Gastrocnemius medialis (tissue), 4 donors: ENCODE data around the gene DNAJA1. TPM values are rescaled to one million over a fixed set of nuclear protein-coding genes. Genes with fewer than 3 reads are reported as not detected.

ENCODE experiments used
- ATAC-seq, 2 donors: fragments of 150-250 bp; one replicate each; pipeline ENCODE4 v1.9.1; 2016
- DNase-seq, 2 donors: peaks; one replicate each; pipeline ENCODE4 v3.0.0-alpha.2; 2019
- H3K27ac ChIP-seq, 4 donors: fragments of 200-600 bp; sonication (generic); 1 replicate in 1 of 4; 2 replicates in 3 of 4; pipeline ENCODE4 v1.5.1; 2016 to 2018; ENCODE audit warnings: mild to moderate bottlenecking in 2 of 4, moderate library complexity in 1 of 4
- H3K27me3 ChIP-seq, 3 donors: fragments of 200-600 bp; sonication (generic) in 2 of 3; 1 replicate in 1 of 3; 2 replicates in 2 of 3; pipeline versions ENCODE4 v1.5.1 to v1.6.0; 2016 to 2019; ENCODE audit warnings: mild to moderate bottlenecking in 1 of 3, moderate library complexity in 1 of 3
- H3K36me3 ChIP-seq, 2 donors: fragments of 200-600 bp; sonication (generic) in 1 of 2; one replicate each; pipeline ENCODE4 v1.5.1; 2017 to 2018
- H3K4me1 ChIP-seq, 2 donors: fragments of 200-600 bp; sonication (generic) in 1 of 2; one replicate each; pipeline ENCODE4 v1.5.1; 2016 to 2017; ENCODE audit warnings: mild to moderate bottlenecking in 2 of 2
- H3K4me3 ChIP-seq, 4 donors: fragments of 200-600 bp; sonication (generic) in 3 of 4; 1 replicate in 1 of 4; 2 replicates in 3 of 4; pipeline ENCODE4 v1.5.1; 2016 to 2019; ENCODE audit warnings: mild to moderate bottlenecking in 2 of 4
- H3K9me3 ChIP-seq, 3 donors: fragments of 200-600 bp; sonication (generic) in 2 of 3; 1 replicate in 1 of 3; 2 replicates in 2 of 3; pipeline ENCODE4 v1.5.1; 2016 to 2019
- CTCF ChIP-seq, 5 experiments: fragments of 450-650 bp in 3 of 5; fragments of 200-600 bp in 2 of 5; sonication (generic) in 2 of 5; IDR thresholded peaks in 4 of 5; conservative IDR thresholded peaks in 1 of 5; 1 replicate in 4 of 5; 2 replicates in 1 of 5; pipeline ENCODE4 v1.5.1; 2016 to 2019; ENCODE audit warnings: antibody characterized with exemption in 5 of 5, mild to moderate bottlenecking in 3 of 5, moderate library complexity in 3 of 5
- POLR2A ChIP-seq, 2 donors: fragments of 450-650 bp; IDR thresholded peaks; one replicate each; pipeline ENCODE4 v1.6.1; 2017; ENCODE audit warnings: antibody characterized with exemption in 2 of 2, mild to moderate bottlenecking in 2 of 2, moderate library complexity in 2 of 2
- in situ Hi-C, 4 donors: fragments of 200-750 bp; cut with MboI; loops; one replicate each; pipeline versions ENCODE4 v1.15.0 to v1.8.0; 2017; ENCODE audit warnings: low sequenced_read_pairs in 4 of 4
- intact Hi-C: fragments of 100-400 bp; cut with DNase I; formaldehyde crosslinking; loops from one replicate; pipeline ENCODE4 v1.15.1; 2023; ENCODE audit warnings: low total_unique reads
- total RNA-seq, 4 donors: library from RNA; depleted of rRNA; stranded (reverse); fragments of >200 nt; gene quantifications; one replicate each; pipeline versions ENCODE4 v1.1.0 to v1.2.3, GENCODE V29; 2016

Gene DNAJA1
- total RNA-seq, 4 donors from 2014 or later: 40.8 to 48.7 (median 43.3) TPM

- in situ Hi-C loops: no loop called here
- no peak overlapping the region for H3K4me3 ChIP-seq
- DNase-seq (no peak), ATAC-seq (no peak)
- TF ChIP-seq CTCF (IDR thresholded peaks at IDR 0.05 in 4 of 5, conservative IDR thresholded peaks at IDR 0.05 in 1 of 5) (no peak), POLR2A (IDR thresholded peaks at IDR 0.05) (no peak)
- H3K27me3 ChIP-seq: no peaks in the 10 kb centered on the region
- peaks cover 0 to 4% of the 10 kb centered on the region in 2 donors for H3K4me1 ChIP-seq
- H3K9me3 ChIP-seq: no peaks in the 10 kb centered on the region
- no peaks in the 10 kb centered on the region for H3K36me3 ChIP-seq
- H3K27ac ChIP-seq: no peak overlapping the region
- intact Hi-C loops: no loop called here
Measured at GRCh38 chr9:33017283-33018041, 7.6 kb upstream of the DNAJA1 start.

- intact Hi-C loops: no loop called here
- in situ Hi-C loops: no loop called here
- TF ChIP-seq POLR2A (IDR thresholded peaks at IDR 0.05): no peak
- no peak for TF ChIP-seq CTCF (IDR thresholded peaks at IDR 0.05 in 4 of 5, conservative IDR thresholded peaks at IDR 0.05 in 1 of 5)
- Histone ChIP-seq H3K36me3 (no peaks in the 10 kb centered on the region), H3K27me3 (no peaks in the 10 kb centered on the region), H3K9me3 (no peaks in the 10 kb centered on the region), H3K4me1 (peaks cover 12 to 19% of the 10 kb centered on the region in 2 donors), H3K4me3 (no peak overlapping the region), H3K27ac (no peak overlapping the region)
- DNase-seq: no peak
- ATAC-seq: no peak
Measured at GRCh38 chr9:33019797-33020196, 5.3 kb upstream of the DNAJA1 start.

GRCh38 chr9:33022303-33022702 lies 2.8 kb upstream of the DNAJA1 start:
- Histone ChIP-seq H3K9me3 (no peaks in the 10 kb centered on the region), H3K4me1 (peaks cover 25 to 28% of the 10 kb centered on the region in 2 donors), H3K27me3 (no peaks in the 10 kb centered on the region), H3K36me3 (peaks cover 0 to 7% of the 10 kb centered on the region in 2 donors), H3K27ac (peak overlapping the region in 1 of 4 donors; percentile 9), H3K4me3 (no peak overlapping the region)
- ATAC-seq: no peak
- in situ Hi-C loops (no loop called here), intact Hi-C loops (no loop called here)
- no peak for DNase-seq
- TF ChIP-seq POLR2A (IDR thresholded peaks at IDR 0.05): no peak
- TF ChIP-seq CTCF (IDR thresholded peaks at IDR 0.05 in 4 of 5, conservative IDR thresholded peaks at IDR 0.05 in 1 of 5): no peak

- H3K4me1 ChIP-seq: peaks cover 29% of the 10 kb centered on the region in 2 donors
- H3K27me3 ChIP-seq: no peaks in the 10 kb centered on the region
- no peak for TF ChIP-seq CTCF (IDR thresholded peaks at IDR 0.05 in 4 of 5, conservative IDR thresholded peaks at IDR 0.05 in 1 of 5)
- TF ChIP-seq POLR2A (IDR thresholded peaks at IDR 0.05): no peak
- in situ Hi-C loops: no loop called here
- H3K27ac ChIP-seq: peak overlapping the region in 1 of 4 donors; percentile 9
- no peak for DNase-seq
- ATAC-seq: no peak
- H3K4me3 ChIP-seq: no peak overlapping the region
- intact Hi-C loops: no loop called here
- H3K36me3 ChIP-seq: peaks cover 0 to 10% of the 10 kb centered on the region in 2 donors
- no peaks in the 10 kb centered on the region for H3K9me3 ChIP-seq
Measured at GRCh38 chr9:33022755-33023154, 2.3 kb upstream of the DNAJA1 start.
